RPMI8226 (cell line): ENCODE measurements around the gene MMP23B.
"Not testable (repeated sequence)": the region's sequence is repeated elsewhere in the genome, so short reads cannot be mapped to it uniquely, and the experiment has no call there.

Experiments used
- DNase-seq: peaks from one replicate; pipeline ENCODE4 v3.0.0-alpha.2; 2015

MMP23B gene

DNA sequence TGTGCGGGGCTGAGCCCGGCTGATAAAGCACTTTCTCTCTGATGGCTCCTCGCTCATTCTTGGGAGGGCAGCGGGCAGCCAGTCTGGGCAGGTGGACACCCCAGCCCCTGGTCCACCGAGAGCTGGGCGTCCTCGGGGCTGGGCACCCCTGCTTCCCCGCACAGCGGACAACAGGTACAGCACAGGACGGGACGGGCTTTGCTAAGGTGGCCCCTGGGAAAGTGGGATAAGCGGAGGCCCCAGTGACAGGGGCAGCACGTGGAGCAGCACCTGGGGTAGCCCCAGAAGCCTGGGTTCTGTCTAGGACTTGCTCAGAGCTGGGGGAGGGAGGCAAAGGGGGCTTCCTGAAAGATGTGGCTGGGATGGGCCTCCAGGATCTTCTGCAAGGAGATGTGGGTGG lies 2.6 kb downstream of the MMP23B start:
- not testable (repeated sequence) for DNase-seq

DNA sequence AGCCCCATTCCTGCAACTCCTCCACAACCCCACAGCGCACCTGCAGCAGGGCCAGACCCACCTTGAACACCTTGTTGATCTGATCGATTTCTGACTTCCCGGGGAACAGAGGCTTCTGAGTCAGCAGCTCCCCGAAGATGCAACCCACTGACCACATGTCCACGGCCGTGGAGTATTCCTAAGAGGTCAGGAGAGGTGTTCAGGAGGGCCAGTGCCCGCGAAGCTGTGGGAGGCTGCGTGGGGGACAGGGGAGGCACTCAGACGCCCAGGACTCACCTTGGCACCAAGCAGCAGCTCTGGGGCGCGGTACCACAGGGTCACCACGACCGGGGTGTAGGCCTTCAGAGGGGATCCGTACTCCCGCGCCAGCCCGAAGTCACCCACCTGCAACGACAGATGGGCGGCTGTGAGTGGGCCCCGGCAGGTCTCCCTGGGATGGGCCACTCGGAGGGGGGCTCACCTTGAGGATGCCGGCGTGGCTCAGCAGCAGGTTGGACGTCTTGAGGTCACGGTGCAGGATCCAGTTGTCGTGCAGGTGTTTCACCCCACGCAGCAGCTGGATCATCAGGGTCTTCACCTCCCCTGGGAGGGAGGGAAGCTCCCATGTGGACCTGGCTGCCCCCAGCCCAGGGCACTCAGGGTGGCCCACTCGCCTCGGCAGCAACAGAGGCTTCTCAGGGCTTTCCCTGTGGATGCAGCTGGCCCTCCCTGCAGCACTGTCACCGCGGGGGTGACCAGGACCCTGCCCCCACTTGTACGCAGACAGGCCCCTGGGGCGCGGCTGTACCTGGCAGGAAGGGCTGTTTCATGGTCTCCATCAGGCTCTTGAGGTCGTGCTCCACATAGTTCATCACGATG lies 4.9 kb downstream of the MMP23B start:
- DNase-seq, result not testable (repeated sequence)

DNA sequence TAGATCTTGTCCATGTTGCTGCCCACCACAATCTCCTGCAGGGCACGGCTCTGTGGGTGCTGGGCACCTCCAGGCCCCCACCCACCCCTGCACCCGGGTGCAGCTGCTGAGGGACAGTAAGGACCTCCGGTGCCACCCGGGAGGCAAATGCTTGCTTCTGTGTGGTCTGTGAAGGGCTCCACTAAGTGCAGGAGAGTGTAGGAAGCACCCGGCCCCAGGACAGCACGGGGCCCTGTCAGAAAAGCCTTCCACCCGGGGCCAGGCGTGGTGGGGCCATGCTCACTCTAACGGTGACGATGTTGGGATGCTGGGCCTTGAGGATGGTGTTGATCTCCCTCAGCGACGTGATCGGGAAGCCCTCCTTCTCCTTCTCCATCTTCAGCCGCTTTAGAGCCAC lies 5.5 kb downstream of the MMP23B start:
- DNase-seq, result not testable (repeated sequence)

DNA sequence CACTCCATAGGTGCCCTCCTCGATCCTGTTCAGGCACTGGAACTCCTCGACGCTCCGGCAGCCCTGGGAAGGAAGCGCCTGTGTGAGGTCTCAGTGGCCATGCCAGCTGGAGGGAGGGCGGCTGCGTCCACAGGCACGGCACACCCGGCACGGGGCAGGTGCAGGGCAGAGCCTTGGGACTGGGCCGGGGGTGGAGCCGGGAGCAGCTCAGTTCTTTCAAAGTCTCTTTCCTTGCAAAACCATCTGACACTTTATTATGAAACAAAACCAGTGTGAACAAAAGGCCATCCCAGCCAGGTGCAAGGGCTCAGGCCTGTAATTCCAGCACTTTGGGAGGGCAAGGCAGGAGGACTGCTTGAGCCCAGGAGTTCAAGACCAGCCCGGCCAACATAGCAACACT lies 6.6 kb downstream of the MMP23B start:
- not testable (repeated sequence) for DNase-seq

DNA sequence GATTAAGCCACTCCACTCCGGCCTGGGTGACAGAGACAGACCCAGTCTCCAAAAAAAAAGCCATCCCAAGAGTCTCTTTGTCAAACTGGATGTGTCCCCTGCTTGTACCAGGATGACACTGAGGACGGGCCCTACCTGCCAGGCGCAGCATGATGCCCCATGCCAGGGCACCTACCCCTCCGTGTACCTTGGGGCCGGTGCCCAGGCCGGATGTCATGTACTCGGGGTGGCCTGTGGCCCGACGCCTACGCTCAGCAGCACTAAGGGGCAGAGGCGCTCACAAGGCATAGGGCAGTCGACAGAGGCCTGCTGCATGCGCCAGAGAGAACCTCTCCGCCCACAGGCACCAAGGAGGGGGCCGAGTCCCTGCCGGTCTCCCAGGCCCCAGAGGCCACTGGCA lies 7.4 kb downstream of the MMP23B start:
- not testable (repeated sequence) for DNase-seq

DNA sequence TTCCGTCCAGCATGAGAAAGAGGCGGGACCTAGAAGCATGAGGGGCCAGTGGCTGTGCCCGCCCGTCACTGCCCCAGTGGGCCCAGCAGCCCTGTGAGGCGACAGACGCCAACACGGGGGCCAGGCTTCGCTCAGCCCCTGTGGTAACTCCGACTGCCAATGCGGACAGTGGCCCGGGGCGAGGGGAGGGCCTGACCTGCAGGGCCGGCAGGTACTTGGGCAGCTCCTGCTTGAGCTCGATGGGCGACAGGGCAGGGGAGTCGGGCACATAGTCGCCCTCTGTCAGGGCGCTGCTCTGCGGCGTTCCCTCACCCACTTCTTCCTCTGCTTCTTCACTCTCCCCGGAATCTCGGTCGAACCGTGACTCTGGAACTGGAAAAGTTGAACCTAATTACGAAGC lies 8.1 kb downstream of the MMP23B start:
- DNase-seq, result not testable (repeated sequence)

DNA sequence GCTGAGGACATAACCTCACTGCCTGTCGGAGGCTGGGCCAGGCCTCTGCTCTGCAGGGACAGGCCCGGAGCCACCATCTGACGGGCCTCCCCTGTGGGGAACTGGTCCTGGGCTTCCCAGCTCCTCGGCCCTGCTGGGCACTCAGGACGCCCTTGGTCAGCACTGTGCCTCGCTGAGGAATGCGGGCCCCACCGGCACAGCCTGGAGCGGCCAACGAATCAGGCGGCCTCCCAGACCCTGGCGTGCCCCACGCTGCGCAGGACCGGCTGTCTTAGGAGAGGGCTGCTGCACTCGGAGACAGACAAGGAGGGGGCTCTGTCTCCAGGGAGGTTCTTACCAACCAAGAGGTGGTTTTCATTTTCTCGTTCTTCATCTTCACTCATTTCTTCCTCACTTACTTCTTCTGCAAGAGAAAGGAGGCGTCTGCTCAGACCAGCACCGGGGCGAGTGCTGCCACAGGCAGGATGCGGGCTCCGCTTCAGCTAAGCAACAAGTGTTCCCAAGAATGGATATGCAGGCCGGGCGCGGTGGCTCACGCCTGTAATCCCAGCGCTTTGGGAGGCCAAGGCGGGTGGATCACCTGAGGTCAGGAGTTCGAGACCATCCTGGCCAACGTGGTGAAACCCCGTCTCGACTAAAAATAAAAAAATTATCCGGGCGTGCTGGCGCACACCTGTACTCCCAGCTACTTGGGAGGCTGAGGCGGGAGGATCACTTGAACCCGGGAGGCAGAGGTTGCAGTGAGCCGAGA lies 8.9 kb downstream of the MMP23B start:
- DNase-seq, result not testable (repeated sequence)

DNA sequence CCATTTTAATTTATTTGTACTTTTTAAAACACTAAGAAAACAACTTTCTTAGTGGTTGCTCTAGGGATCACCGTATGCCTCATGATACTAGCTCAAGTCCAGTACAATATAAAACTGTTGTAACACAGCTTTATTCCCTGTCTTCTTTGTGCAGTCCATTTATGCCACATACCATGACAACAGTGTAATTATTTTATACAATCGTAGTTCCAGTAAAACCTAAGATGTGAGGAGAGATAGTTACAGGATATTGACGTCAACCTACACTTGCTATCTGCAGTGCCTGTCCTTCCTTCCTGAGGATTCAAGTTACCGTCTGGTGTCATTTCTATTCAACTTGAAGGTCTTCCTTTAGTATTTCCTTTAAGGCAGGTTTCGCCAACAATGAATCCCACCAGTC lies 14.4 kb downstream of the MMP23B start:
- not testable (repeated sequence) for DNase-seq

DNA sequence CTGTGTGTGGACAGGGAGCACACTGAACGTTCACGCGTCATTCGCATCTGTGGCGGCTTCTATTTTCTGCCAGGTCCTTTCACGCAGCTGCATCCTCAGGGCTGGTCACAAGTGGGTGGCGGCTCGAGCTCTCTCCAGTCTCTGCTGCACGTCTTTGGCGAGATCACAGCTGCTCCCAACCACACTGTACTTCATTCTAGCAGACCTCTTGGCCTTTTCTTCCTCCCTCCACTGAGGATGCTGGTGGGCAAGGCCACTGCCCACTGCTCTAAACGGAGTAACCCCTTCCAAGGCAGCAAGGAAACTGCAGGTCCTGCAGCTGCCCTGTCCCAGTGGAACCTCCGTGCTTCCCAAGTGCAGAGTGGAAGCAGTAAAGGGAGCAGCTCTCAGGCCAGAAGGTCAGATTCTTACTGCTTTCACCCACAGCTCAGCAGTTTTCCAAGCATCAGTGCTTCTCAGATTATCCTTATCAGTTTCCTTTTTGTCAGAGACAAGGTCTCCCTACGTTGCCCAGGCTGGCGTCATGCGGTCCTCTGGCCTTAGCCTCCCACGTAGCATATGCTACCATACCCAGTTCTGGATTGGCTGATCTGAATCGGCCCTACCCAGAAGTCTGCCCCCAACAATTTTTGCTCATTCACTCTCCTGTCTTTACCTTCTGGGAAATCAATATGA lies 15.7 kb downstream of the MMP23B start:
- DNase-seq, result not testable (repeated sequence)

DNA sequence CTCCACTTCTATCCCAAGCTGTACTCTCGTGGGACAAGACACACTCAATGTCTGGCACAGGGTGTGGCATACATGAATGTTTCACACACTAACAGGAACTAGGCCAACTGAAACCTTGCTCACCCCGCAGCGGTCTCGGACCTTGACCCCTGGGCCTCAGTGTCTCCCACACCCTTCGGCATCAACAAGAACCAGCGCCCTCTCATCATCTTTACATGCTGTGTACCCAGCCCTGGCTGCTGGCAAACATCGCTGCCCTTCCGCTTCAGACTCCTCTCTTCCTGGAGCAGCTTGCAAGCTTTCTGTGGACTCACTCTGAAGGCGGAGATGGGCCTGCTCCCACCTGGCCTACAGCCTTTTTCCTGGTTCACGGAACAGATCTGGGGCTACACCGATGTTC lies 16.3 kb downstream of the MMP23B start:
- not testable (repeated sequence) for DNase-seq

DNA sequence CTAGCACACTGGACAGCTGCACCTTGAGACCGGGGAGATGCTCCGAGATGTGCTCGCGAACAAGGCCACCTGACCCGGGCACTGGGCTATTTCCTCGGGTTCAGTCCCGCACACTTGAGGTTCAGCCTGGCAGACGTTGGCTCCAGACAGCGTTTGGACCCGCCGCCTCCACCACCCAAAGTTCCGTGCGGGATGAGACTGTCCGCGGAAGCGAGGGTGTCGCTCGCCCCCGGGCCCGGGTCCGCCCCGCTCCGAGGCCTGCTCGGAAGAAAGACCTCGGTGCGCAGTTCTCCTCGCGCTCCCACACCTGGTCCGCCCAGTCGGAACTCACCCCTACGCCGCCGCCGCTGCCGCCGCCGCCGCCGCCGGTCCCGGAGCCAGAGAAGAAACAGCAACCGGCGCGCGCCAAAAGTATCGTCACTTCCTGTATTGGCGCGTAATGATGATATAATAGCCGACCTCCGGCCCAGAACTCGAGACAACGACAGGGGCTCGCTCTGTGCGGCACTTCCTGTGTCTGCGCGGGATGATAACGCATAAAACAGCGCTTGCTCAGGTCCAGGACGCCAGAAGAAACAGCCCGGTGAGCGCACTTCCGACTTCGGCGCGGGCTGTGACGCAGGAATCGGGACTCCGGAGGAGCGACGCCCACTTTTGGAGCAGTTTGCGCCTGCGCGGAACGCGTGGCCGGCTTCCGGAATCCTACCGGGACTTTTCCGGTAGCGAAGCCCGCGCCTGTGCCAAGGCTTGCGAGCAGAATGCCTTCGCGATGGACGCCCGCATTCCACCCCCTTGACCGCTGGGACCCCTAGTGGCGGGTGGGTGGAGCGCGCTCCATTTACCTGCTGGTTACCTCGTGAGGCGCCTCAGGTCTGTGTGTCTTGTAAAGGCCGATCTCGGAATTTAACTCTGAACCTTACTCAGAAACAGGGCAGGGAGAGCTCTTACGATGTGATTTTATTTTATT lies 26.9 kb downstream of the MMP23B start, which contains the start of gene CDK11B:
TSS of gene CDK11B (minus strand) at position 422 of the 967 bp plus-strand sequence. CDS start 1,519 bp downstream, outside the sequence.
- peak; percentile 95 for DNase-seq

DNA sequence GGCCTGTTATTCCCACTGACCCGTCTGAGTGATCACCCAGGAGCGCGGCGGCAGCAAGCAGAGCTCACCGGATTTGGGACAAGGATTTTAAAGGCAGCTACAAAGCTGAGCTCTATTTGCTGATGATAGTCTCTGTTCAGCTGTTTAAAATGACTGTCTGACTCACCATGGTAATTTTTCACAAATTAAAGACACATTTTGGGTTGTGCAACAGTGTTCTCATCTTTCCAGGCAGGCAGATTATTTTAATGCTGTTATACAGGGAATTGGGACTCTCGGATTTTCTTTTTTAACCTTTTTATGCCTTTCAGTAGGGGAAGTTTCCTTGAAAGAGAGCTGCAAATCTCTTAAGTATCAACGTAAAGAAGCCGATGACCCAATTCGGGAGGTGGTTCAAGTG lies 30.4 kb downstream of the MMP23B start:
- not testable (repeated sequence) for DNase-seq

DNA sequence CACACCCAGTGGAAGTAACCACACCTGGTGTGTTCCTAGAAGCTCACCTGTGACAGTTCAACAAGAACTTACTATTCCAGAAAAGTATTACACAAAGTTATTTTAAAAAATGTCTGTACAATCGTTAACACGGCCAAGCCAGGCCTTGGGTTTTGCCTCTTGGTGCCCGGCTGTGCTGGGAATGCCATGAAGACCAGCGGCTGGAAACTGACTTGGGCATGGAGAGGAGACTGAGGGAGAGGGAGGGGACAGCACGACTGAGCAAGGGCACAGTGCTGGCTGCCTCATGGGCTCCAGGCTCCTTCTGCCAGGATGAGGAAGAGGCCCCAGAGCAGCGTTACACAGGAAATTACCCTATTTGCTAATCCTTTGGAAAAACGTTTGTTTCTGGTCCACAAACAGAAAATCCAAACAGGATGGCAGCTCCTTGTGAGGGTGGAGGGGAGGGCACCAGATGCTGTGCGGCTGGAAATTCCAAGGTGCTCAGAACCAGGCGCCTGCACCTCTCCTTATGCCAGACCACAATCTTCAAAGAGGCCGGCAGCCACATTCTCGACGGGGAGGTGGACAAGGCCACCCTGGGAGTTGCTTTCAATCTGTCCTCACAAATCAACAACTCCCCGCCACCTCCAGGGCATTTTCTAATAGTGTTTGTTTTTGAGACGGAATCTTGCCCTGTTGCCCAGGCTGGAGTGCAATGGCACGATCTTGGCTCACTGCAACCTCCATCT lies 31.0 kb downstream of the MMP23B start:
- not testable (repeated sequence) for DNase-seq

DNA sequence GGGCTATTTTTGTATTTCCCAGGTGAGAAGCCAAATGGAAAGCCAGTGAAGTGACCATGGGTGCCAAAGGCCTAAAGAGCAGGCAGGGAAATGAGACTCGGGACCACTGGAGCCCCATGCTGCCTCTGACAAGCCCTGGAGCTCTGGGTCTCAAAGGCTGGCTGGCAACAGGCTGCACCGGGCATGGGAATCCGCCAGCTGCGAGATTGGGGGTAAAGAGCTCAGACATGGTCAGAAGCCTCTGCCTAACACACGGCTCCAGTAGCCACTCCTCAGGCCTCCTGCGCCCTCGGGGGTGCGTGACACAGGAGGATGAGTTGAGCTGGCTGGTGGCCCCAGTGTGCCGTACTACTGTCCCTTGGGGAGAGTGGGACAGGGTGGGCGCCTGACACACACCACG lies 32.3 kb downstream of the MMP23B start:
- not testable (repeated sequence) for DNase-seq

DNA sequence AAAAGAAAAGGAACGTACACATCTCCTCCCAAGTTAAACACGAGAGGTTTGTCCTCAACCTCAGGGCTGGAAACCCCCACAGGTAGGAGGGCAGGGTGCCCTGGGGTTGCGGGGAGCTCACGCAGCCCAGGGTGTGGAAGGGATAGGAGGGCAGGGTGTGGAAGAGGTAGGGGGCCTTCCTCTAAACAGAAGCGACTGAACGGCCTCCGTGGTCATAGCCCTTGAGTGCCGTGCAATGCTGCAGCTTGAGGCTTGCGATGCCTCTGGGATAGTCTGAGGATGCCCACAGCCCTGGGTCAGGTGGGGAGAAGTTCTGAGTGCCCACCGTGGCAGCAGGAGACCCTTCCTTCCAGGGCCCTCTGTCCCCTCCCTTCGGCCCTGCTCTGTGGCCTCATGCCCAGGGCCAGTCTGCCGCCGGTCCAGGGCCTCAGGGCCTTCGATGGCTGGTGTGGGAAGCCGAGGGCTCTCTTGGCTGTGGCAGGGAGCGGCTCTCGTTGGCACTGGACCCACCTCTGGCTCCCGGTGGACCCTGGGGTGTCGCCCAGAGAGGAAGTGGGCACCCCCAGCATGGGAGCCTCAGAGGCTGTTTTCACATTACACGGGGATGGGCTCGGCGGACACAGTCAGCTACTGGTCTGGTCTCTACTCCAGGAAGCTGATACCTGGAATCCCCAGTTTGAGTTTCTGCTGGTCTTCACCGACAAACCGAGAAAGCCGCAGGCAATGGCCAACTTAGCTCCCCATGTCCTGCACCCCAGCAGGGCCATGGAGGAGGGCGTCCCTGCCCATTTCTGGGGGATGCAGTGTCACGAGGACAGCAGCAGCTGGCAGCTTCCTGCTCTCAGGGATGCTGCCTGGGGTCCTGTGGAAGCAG lies 33.2 kb downstream of the MMP23B start:
- no peak for DNase-seq

DNA sequence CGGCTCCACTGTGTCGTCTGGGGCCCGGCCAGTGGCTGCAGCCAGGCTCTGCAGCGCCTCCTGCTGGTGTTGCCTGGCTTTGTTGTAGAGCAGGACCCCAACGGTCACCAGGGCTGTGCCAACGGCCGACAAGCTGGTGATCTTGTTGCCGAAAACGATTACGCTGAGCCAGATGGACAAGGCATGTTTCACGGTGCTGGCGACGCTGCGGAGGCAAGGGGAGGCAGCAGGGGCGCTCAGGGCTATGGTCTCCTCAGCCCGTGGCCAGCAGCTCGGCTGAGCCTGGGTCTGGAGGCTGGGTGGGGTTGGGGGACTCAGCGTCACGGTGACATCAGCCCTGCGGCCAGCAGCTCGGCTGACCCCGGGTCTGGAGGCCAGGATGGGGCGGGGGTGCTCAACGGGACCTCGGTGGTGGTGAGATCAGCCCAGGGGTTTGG lies 33.9 kb downstream of the MMP23B start:
- DNase-seq, result no peak

DNA sequence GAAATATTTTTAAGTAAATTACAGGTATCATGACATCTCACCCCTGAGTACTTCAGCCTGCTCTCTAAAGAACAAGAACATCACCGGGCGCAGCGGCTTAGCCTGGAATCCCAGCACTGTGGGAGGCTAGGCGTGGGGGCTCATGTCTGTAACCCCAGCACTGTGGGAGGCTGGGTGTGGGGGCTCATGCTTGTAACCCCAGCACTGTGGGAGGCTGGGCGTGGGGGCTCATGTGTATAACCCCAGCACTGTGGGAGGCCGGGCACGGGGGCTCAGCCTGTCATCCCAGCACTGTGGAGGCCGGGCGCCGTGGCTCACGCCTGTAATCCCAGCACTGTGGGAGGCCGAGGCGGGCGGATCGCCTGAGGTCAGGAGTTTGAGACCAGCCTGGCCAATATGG lies 34.6 kb downstream of the MMP23B start:
- no peak for DNase-seq

DNA sequence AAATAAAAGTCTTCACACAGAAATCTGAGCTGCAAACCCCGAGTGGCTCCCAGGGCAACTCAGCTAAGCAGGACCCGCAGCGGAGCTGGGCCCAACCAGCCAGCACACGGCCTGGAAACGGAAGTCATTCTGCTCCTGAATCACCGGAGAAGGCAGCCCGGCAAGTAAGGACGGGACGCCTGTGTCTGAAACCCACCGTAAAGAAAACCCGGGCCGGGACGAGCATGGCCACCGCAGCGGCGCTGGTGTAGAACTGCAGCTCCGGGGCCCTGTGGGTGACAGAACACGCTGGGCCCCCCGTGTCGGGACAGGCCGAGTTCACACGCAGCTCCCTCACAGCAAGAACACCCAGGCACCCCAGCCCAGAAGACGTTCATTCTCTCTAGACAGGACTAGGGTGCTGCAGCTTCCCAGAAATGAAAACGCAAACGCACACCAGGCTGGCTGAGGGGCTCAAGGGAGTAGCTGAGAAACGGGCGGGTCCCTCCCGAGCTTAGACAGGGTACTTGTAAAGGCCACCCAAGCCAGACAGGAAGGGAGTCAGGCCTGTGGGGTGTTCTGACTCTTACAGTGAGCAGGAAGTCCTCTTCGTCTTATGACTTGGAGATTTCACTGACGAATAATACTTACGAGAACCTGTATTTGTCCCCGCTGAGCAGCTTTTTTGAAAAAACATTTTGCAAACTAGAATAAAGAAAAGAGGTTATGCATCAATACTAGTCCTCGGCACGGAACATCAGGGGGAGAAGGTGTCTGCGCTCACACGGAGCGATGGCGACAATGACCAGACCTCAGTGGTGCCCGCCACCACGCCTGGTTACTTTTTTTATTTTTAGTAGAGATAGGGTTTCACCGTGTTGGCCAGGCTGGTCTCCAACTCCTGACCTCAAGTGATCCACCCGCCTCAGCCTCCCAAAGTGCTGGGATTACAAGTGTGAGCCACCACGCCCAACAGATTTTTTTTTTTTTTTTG lies 37.8 kb downstream of the MMP23B start:
- no peak for DNase-seq

DNA sequence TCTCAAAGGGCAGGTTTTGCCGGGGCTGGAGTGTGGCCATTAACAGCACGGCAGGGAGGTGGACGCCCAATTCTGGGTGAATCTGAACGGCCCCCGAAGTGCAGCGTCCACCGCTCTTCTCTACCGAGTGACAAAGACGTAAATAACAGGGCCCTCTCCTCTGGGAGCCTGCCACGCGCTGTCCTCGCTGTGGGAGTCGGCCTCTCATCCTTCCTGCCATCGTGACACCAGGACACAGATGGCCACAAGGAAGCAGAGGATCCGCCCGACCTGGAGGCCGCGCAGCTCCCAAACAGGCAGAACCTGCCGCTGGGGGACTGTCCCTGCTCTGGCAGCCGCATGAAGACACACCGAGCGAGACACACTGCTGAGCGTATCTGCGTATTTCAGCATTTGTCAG lies 38.9 kb downstream of the MMP23B start:
- DNase-seq, result no peak
